GM18909 (cell line): ENCODE results near the gene SERGEF.
A peak's percentile ranks its signal among the peaks of the same experiment; 100 is the strongest.
"Not testable (repeated sequence)": the region's sequence is repeated elsewhere in the genome, so short reads cannot be mapped to it uniquely, and the experiment has no call there.

ENCODE experiments used
- ATAC-seq: cut with Tn5 transposase; IDR thresholded peaks from one replicate; pipeline ENCODE4 v1.9.1; 2021; ENCODE audit warnings: mild to moderate bottlenecking; ENCODE audit not compliant: unreplicated experiment, poor library complexity

The SERGEF gene

GRCh38 chr11:17917556-17917955 lies 95.3 kb downstream of the SERGEF start:
- no peak for ATAC-seq

GRCh38 chr11:17915500-17916143 lies 97.2 kb downstream of the SERGEF start:
- ATAC-seq: no peak

GRCh38 chr11:17914957-17915356 lies 97.9 kb downstream of the SERGEF start:
- ATAC-seq: no peak

GRCh38 chr11:17907046-17907445 lies 105.8 kb downstream of the SERGEF start:
- ATAC-seq: no peak

- ATAC-seq: no peak
Observed at GRCh38 chr11:17906436-17906835, 106.4 kb downstream of the SERGEF start.

- peak; percentile 93 for ATAC-seq
Observed at GRCh38 chr11:17905477-17905876, 107.4 kb downstream of the SERGEF start.

GRCh38 chr11:17901481-17901880 lies 111.4 kb downstream of the SERGEF start:
- ATAC-seq: no peak

GRCh38 chr11:17898782-17899181 lies 114.1 kb downstream of the SERGEF start:
- ATAC-seq: no peak

GRCh38 chr11:17898071-17898470 lies 114.8 kb downstream of the SERGEF start:
- no peak for ATAC-seq

- no peak for ATAC-seq
Observed at GRCh38 chr11:17897495-17897894, 115.4 kb downstream of the SERGEF start.

- ATAC-seq: not testable (repeated sequence)
Observed at GRCh38 chr11:17896496-17897151, 116.2 kb downstream of the SERGEF start.

GRCh38 chr11:17894929-17895658 lies 117.8 kb downstream of the SERGEF start:
- ATAC-seq: no peak

GRCh38 chr11:17892409-17892808 lies 120.4 kb downstream of the SERGEF start:
- ATAC-seq: no peak

- ATAC-seq: no peak
Observed at GRCh38 chr11:17890325-17890724, 122.5 kb downstream of the SERGEF start.

GRCh38 chr11:17887779-17888178 lies 125.1 kb downstream of the SERGEF start:
- ATAC-seq: no peak

GRCh38 chr11:17883946-17884345 lies 128.9 kb downstream of the SERGEF start:
- no peak for ATAC-seq

GRCh38 chr11:17883057-17883456 lies 129.8 kb downstream of the SERGEF start:
- ATAC-seq: no peak

GRCh38 chr11:17878743-17879142 lies 134.1 kb downstream of the SERGEF start:
- ATAC-seq: no peak

- no peak for ATAC-seq
Observed at GRCh38 chr11:17877886-17878285, 135.0 kb downstream of the SERGEF start.

- no peak for ATAC-seq
Observed at GRCh38 chr11:17876827-17877226, 136.0 kb downstream of the SERGEF start.

- no peak for ATAC-seq
Observed at GRCh38 chr11:17875891-17876290, 137.0 kb downstream of the SERGEF start.
